Fibroblast of mammary gland (primary cell): ENCODE results near the gene CACNA1C.

Source experiments
- DNase-seq: peaks from one replicate; pipeline ENCODE4 v3.0.0-alpha.2; 2010; ENCODE audit warnings: low read depth
- H3K4me3 ChIP-seq: 2 replicates; pipeline ENCODE4 v1.5.1; 2011; ENCODE audit warnings: low read depth, mild to moderate bottlenecking, low read length, moderate library complexity; ENCODE audit not compliant: control insufficient read depth
- TF ChIP-seq, protein P1 (sequence below): conservative IDR thresholded peaks from 2 replicates; pipeline ENCODE4 v1.5.1; 2011; ENCODE audit warnings: low read depth, low read length, inconsistent platforms; ENCODE audit not compliant: control insufficient read depth, insufficient read depth

The CACNA1C gene

DNA sequence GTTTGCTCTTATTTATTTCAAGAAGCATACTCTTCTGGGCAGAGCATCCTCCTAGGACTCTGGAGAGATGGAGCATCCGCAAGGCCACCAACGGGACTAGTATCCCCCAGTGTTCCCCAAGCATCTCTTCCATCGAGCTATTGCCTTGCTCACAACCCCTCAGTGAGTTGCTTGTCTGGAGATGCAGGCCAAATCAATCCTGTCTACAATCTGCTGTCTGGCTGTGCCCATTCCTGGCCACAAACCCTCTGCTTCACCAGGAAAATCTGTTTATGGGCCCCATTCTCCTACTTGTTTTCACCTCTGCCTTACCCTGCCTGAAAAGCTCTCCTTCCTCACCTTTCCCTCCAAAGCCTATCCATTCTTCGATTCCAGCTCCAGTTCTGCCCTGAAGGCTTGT is 219.2 kb downstream of the CACNA1C start:
- TF ChIP-seq, protein P1, sequence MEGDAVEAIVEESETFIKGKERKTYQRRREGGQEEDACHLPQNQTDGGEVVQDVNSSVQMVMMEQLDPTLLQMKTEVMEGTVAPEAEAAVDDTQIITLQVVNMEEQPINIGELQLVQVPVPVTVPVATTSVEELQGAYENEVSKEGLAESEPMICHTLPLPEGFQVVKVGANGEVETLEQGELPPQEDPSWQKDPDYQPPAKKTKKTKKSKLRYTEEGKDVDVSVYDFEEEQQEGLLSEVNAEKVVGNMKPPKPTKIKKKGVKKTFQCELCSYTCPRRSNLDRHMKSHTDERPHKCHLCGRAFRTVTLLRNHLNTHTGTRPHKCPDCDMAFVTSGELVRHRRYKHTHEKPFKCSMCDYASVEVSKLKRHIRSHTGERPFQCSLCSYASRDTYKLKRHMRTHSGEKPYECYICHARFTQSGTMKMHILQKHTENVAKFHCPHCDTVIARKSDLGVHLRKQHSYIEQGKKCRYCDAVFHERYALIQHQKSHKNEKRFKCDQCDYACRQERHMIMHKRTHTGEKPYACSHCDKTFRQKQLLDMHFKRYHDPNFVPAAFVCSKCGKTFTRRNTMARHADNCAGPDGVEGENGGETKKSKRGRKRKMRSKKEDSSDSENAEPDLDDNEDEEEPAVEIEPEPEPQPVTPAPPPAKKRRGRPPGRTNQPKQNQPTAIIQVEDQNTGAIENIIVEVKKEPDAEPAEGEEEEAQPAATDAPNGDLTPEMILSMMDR = no peak
- no peak for DNase-seq
- no peak overlapping the region for H3K4me3 ChIP-seq

DNA sequence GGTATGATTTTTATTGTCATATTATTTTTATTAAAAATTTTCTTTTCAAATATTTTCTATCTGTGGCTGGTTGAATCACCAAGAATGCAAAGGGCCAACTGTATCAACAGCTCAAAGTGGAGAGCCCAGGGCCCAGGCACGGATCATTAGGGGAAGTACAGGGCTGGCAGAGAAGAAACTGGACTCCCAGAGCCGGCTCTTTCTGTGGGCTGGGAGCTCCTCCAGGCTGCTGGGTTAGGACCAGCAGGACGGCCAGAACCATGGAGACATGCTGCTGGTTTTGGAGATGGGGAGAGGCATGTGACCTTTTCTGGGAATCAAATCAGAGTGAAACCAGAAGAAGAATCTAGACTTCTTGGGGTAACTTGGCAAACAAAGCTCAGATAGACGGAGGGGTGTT is 220.5 kb downstream of the CACNA1C start:
- no peak overlapping the region for H3K4me3 ChIP-seq
- DNase-seq = peak; percentile 62
- TF ChIP-seq, protein P1 = peak; percentile 45

DNA sequence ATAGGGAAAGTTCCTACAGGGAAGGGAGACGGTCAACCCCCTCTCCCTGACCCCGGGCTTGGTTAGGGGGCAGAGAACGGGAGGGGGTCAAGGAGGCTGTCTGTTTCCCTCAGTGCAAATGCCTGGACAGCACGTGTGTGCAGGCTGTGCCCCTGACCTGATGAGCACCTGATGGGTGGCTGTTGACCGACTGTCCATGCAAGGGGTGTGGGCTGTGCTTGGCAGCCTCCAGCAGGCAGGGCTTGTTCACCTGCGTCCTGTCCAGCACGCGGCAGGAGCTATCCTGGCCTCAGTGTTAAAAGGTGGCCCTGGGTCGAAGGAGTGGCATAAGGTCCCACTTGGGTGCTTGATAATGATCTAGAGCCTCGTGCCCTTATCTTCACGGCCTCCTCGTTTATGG is 221.0 kb downstream of the CACNA1C start:
- TF ChIP-seq, protein P1 = no peak
- DNase-seq = no peak
- H3K4me3 ChIP-seq = no peak overlapping the region

DNA sequence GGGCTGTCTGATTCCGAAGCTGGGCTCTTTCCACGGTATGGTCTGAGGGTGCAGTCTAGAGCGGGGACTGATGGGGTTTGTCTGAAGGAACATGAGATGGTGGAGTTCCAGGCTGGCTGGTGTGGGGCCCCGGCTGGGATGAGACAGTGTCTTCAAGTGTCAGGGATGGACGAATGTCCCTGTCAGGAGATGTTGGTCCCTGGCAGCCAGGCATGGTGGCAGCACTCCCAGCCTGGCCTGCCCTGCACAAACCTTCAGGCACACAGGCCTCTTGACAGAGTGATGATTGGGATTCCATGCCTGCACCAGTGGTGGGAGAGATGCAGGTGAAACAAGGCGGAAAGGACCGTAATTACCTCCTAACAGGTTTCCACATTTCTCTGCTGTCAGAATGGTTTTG is 221.9 kb downstream of the CACNA1C start:
- DNase-seq = no peak
- H3K4me3 ChIP-seq = no peak overlapping the region
- TF ChIP-seq, protein P1 = no peak

DNA sequence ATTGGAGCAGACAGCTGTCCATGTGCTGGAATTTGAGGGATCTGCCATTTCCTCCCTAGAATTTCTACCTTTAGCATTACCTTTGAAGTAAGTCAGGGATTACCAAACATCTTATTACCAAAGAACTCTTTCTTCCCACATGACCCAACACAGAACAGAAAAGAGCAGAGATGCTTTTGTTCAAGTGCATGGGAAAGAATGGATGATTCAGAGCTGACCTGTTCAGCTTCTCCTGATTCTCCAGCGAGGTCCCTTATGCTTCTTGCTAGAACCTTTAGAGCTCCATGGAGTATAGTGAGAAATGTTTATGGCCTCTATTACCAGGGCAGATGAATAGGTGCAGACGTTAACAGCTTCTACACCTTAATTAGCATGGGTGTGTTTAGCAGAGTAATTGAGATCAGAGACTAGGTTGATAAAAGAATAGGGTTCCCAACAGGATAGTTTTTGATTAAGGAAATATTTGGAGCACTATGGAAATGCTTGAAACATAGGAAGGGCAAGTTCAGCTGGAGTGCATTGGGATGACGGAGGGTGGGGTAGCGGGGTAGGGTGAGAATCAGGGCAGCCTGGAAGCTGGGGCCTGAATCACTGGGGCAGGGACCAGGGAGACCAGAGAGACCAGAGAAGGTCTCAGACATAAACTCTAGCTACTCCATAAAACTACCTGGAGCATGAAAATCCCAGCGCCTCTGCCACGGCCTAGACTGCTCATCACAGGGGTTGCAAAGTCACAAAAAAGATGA is 223.7 kb downstream of the CACNA1C start:
- TF ChIP-seq, protein P1 = no peak
- DNase-seq = no peak
- H3K4me3 ChIP-seq = no peak overlapping the region

DNA sequence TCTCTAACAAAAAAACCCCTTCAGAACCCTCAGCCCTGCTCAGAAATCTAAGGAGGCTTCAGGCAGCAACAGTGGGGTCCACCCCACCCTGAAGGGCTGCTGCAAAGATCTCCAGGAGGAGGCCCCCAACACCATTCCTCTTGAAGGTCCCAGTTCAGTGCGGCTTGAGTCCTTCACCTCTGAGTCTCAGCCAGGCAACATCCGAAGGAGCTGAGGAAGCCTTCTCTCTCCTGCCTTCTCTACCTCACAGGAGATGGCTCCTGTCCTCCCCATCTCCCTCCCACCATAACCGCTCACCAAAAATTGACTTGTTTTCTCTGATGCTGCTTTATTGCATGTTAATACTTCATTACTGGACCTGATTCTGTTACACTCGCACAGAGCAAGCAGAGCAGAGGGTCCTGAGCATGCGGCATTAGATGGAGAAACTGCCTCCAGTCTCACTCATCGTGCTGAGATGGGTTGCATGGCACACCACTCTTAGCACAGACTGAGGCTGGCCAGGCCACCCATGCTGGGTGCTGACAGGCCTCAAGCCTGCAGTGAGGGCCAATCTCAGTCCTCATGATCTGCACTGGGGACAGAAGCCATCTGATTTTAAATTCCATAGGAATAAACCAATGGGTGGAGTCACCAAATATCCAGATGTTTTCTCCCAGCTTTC is 224.8 kb downstream of the CACNA1C start:
- no peak for DNase-seq
- TF ChIP-seq, protein P1 = no peak
- no peak overlapping the region for H3K4me3 ChIP-seq
